ENCODE data around the gene BIRC3.

The BIRC3 gene

DNA sequence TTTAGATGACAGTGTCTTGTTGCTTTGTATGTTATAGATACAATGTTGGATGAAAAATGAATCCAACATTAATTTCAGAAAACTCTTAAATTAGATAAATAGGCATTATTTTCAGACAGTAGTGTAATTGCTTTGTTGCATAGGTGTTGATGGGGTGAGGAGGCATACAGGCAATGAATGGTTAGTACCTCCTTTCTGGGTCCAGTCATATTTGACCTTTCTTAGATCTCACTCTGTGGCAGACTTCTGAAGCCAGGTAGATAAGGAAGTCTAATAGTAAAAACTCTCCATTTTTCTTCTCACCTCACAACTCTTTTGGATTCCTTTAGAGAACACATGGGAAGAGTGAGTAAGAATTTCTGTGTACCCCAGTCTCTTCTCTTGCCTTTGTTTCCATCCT, 61.5 kb downstream of the BIRC3 start:
- TF ChIP-seq, protein P1, sequence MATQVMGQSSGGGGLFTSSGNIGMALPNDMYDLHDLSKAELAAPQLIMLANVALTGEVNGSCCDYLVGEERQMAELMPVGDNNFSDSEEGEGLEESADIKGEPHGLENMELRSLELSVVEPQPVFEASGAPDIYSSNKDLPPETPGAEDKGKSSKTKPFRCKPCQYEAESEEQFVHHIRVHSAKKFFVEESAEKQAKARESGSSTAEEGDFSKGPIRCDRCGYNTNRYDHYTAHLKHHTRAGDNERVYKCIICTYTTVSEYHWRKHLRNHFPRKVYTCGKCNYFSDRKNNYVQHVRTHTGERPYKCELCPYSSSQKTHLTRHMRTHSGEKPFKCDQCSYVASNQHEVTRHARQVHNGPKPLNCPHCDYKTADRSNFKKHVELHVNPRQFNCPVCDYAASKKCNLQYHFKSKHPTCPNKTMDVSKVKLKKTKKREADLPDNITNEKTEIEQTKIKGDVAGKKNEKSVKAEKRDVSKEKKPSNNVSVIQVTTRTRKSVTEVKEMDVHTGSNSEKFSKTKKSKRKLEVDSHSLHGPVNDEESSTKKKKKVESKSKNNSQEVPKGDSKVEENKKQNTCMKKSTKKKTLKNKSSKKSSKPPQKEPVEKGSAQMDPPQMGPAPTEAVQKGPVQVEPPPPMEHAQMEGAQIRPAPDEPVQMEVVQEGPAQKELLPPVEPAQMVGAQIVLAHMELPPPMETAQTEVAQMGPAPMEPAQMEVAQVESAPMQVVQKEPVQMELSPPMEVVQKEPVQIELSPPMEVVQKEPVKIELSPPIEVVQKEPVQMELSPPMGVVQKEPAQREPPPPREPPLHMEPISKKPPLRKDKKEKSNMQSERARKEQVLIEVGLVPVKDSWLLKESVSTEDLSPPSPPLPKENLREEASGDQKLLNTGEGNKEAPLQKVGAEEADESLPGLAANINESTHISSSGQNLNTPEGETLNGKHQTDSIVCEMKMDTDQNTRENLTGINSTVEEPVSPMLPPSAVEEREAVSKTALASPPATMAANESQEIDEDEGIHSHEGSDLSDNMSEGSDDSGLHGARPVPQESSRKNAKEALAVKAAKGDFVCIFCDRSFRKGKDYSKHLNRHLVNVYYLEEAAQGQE (IDR thresholded peaks at IDR 0.05; ENCODE audit: insufficient read depth in 1 of 2, low read depth in 2 of 2, low read length in 2 of 2), result no peak
- no peak for TF ChIP-seq FOXP2 (optimal IDR thresholded peaks at IDR 0.05; ENCODE audit: borderline replicate concordance, extremely low read depth, extremely low read length, insufficient read depth)

DNA sequence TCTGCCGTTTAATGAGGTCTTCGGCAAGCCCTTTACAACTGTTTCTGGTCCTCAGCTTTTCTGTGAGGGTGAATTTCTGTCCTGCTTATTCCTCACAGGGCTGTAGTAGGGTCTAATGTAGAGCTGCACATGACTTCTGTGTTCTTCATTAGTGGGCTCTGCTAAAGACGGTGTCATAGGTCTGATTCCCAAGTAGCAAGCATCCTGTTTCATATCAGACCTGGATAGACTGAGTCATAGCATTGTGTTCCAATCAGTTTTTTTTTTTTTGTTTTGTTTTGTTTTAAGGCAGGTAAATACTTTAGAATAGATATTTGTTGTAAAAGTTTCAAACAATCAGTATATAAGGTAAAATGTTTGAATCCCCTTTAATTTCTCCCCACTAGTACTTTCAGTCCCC, 65.1 kb downstream of the BIRC3 start:
- no peak for TF ChIP-seq POLR2AphosphoS5 (IDR thresholded peaks at IDR 0.05; ENCODE audit: low read depth, low read length)
- TF ChIP-seq, protein P1 (IDR thresholded peaks at IDR 0.05; ENCODE audit: insufficient read depth in 1 of 2, low read depth in 2 of 2, low read length in 2 of 2), result no peak
- TF ChIP-seq FOXP2 (optimal IDR thresholded peaks at IDR 0.05; ENCODE audit: borderline replicate concordance, extremely low read depth, extremely low read length, insufficient read depth), result no peak
- no peak for TF ChIP-seq SIN3A (IDR thresholded peaks at IDR 0.05; ENCODE audit: borderline replicate concordance, insufficient read depth, low read length)
- TF ChIP-seq TAF1 (IDR thresholded peaks at IDR 0.05; ENCODE audit: borderline replicate concordance, insufficient read depth, low read length), result no peak

DNA sequence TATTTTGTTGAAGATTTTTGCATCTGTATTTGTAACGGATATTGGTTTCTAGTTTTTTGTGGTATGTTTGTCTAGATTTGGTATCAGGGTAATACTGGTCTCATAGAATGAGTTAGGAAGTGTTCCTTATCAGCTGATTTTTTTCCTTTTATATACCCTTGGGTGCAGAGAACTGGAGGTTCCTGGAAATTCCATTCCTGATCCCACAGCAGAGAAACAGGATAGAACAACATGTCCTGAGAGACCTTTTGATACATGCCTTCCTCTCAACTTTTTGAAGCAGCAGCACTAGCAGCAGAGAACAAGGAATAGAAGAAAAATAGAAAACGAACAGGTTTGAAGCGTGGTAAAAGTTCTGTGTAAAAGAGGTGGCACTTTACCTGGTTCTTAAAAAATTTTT, 66.6 kb downstream of the BIRC3 start:
- TF ChIP-seq, protein P1 (IDR thresholded peaks at IDR 0.05; ENCODE audit: insufficient read depth in 1 of 2, low read depth in 2 of 2, low read length in 2 of 2), result no peak
- TF ChIP-seq FOXP2 (optimal IDR thresholded peaks at IDR 0.05; ENCODE audit: borderline replicate concordance, extremely low read depth, extremely low read length, insufficient read depth) (no peak), SIN3A (IDR thresholded peaks at IDR 0.05; ENCODE audit: borderline replicate concordance, insufficient read depth, low read length) (no peak), TAF1 (IDR thresholded peaks at IDR 0.05; ENCODE audit: borderline replicate concordance, insufficient read depth, low read length) (no peak), POLR2AphosphoS5 (IDR thresholded peaks at IDR 0.05; ENCODE audit: low read depth, low read length) (no peak)

DNA sequence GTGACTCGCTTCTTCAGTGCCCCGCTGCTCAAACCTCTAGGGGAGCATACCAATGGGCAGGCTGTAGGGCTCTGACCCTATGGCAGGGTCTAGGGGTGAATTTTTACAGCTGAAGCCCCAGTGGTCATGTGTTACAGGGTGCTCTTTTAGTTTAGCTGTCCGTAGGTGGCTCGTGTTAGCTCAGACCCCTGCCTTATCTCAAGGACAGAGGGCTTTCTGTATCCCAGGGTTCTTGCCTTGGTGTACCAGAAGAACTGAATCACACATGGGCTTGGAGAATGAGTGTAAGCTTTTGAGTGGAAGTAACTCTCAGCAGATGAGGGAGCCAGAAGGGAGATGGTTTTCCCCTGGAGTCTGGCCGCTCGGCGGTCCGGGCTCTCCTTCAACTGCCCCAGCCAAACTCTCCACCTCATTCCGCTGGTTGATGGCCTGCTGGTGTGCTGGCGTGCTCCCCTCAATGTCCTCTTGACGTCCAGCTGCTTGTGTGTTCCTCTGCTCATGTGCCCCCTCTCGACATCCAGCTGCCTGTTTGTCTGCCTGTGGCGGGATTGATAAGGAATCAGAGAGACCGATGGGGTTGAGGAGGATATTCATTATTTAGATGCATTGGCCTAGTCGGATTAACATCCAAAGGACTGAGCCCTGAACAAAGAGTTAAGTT, 67.3 kb downstream of the BIRC3 start:
- TF ChIP-seq TAF1 (IDR thresholded peaks at IDR 0.05; ENCODE audit: borderline replicate concordance, insufficient read depth, low read length) (no peak), POLR2AphosphoS5 (IDR thresholded peaks at IDR 0.05; ENCODE audit: low read depth, low read length) (no peak), SIN3A (IDR thresholded peaks at IDR 0.05; ENCODE audit: borderline replicate concordance, insufficient read depth, low read length) (no peak), FOXP2 (optimal IDR thresholded peaks at IDR 0.05; ENCODE audit: borderline replicate concordance, extremely low read depth, extremely low read length, insufficient read depth) (no peak)
- TF ChIP-seq, protein P1 (IDR thresholded peaks at IDR 0.05; ENCODE audit: insufficient read depth in 1 of 2, low read depth in 2 of 2, low read length in 2 of 2), result no peak

Measured in PFSK-1 (cell line).